Vagina (tissue), 2 donors: ENCODE data around the gene C12orf56.

Experiments
- CTCF ChIP-seq, 3 experiments: fragments of 450-650 bp in 2 of 3; fragments of 200-600 bp in 1 of 3; sonication (generic) in 1 of 3; IDR thresholded peaks; one replicate each; pipeline ENCODE4 v1.5.1; 2017 to 2019; ENCODE audit warnings: antibody characterized with exemption in 3 of 3, mild to moderate bottlenecking in 2 of 3, moderate library complexity in 2 of 3
- POLR2AphosphoS5 ChIP-seq, 2 donors: sonication (generic); formaldehyde crosslinking; IDR thresholded peaks; one replicate each; pipeline ENCODE4 v1.9.0; 2017; ENCODE audit warnings: antibody characterized with exemption in 2 of 2, mild to moderate bottlenecking in 2 of 2, low read depth in 1 of 2; ENCODE audit not compliant: insufficient read depth in 1 of 2

- TF ChIP-seq CTCF (IDR thresholded peaks at IDR 0.05), result no peak
- TF ChIP-seq POLR2AphosphoS5 (IDR thresholded peaks at IDR 0.05; ENCODE audit: insufficient read depth in 1 of 2, low read depth in 1 of 2), result no peak
Observed at GRCh38 chr12:64253356-64253755, 137.2 kb downstream of the C12orf56 start.
